Astrocyte (in vitro differentiated cells and primary cell): ENCODE measurements around the gene ATP6V1B1. TPM values are rescaled to one million over a fixed set of nuclear protein-coding genes. Genes with fewer than 3 reads are reported as not detected.

Experiments used
- DNase-seq: peaks from one replicate; pipeline ENCODE4 v3.0.0-alpha.2; 2010; ENCODE audit warnings: low read depth
- FAIRE-seq: peaks from 2 replicates; lab custom pipeline; 2011; peaks lifted over from hg19 to GRCh38; lab: Jason Lieb, UNC
- H2AFZ ChIP-seq: 2 replicates; pipeline ENCODE4 v1.6.0; 2012; ENCODE audit warnings: low read depth, low read length, inconsistent platforms
- H3K27ac ChIP-seq: 2 replicates; pipeline ENCODE4 v1.5.1; 2011; ENCODE audit warnings: low read depth, low read length, inconsistent platforms
- H3K27me3 ChIP-seq: 2 replicates; pipeline ENCODE4 v1.6.0; 2011; ENCODE audit warnings: low read length, inconsistent platforms; ENCODE audit not compliant: insufficient read depth
- H3K36me3 ChIP-seq: 2 replicates; pipeline ENCODE4 v1.5.1; 2011; ENCODE audit warnings: low read length, inconsistent platforms; ENCODE audit not compliant: insufficient read depth
- H3K4me1 ChIP-seq: 2 replicates; pipeline ENCODE4 v1.5.1; 2011; ENCODE audit warnings: low read length, inconsistent platforms; ENCODE audit not compliant: insufficient read depth
- H3K4me2 ChIP-seq: 2 replicates; pipeline ENCODE4 v1.6.0; 2012; ENCODE audit warnings: low read length, inconsistent platforms
- H3K4me3 ChIP-seq: 2 replicates; pipeline ENCODE4 v1.5.1; 2011; ENCODE audit warnings: low read depth, mild to moderate bottlenecking, low read length, inconsistent platforms; ENCODE audit not compliant: insufficient read depth
- H3K79me2 ChIP-seq: 2 replicates; pipeline ENCODE4 v1.6.0; 2012; ENCODE audit warnings: mild to moderate bottlenecking, low read length, inconsistent platforms; ENCODE audit not compliant: insufficient read depth
- H3K9ac ChIP-seq: 2 replicates; pipeline ENCODE4 v1.6.0; 2012; ENCODE audit warnings: mild to moderate bottlenecking, low read length, inconsistent platforms
- H3K9me3 ChIP-seq: 2 replicates; pipeline ENCODE4 v1.5.1; 2012; ENCODE audit warnings: low read depth, mild to moderate bottlenecking, low read length, inconsistent platforms; ENCODE audit not compliant: insufficient read depth
- H4K20me1 ChIP-seq: 2 replicates; pipeline ENCODE4 v1.6.0; 2012; ENCODE audit warnings: low read length, inconsistent platforms; ENCODE audit not compliant: insufficient read depth
- H3K27ac Mint-ChIP-seq: one replicate; pipeline ENCODE4 v1.8.0; 2021; ENCODE audit warnings: mild to moderate bottlenecking, mixed read lengths; ENCODE audit not compliant: unreplicated experiment
- H3K27me3 Mint-ChIP-seq: one replicate; pipeline ENCODE4 v1.8.0; 2021; ENCODE audit warnings: low read depth, mixed read lengths; ENCODE audit not compliant: unreplicated experiment
- H3K36me3 Mint-ChIP-seq: one replicate; pipeline ENCODE4 v1.8.0; 2021; ENCODE audit warnings: low read depth, mixed read lengths; ENCODE audit not compliant: unreplicated experiment
- H3K4me1 Mint-ChIP-seq: one replicate; pipeline ENCODE4 v1.8.0; 2021; ENCODE audit warnings: low read depth, mixed read lengths; ENCODE audit not compliant: unreplicated experiment
- H3K4me3 Mint-ChIP-seq: one replicate; pipeline ENCODE4 v1.8.0; 2021; ENCODE audit warnings: mild to moderate bottlenecking, moderate library complexity, mixed read lengths; ENCODE audit not compliant: unreplicated experiment
- H3K9me3 Mint-ChIP-seq: one replicate; pipeline ENCODE4 v1.8.0; 2021; ENCODE audit warnings: mild to moderate bottlenecking, mixed read lengths; ENCODE audit not compliant: unreplicated experiment
- CTCF ChIP-seq: IDR thresholded peaks from 2 replicates; pipeline ENCODE4 v1.5.1; 2011; ENCODE audit warnings: low read depth, mild to moderate bottlenecking, inconsistent platforms, low read length, moderate library complexity; ENCODE audit not compliant: insufficient read depth
- EZH2 ChIP-seq: IDR thresholded peaks from 2 replicates; pipeline ENCODE4 v1.6.1; 2012; ENCODE audit warnings: mild to moderate bottlenecking, low read length, inconsistent platforms; ENCODE audit not compliant: insufficient read depth
- total RNA-seq: library from RNA; stranded (reverse); gene quantifications from 2 replicates; pipeline ENCODE4 v1.2.1, GENCODE V29; 2021

ATP6V1B1 gene
- total RNA-seq, 1 donor from 2014 or later, result not detected

GRCh38 chr2:70956141-70956540, 20.4 kb downstream of the ATP6V1B1 start:
- no peak overlapping the region for H2AFZ ChIP-seq
- no peak overlapping the region for H3K4me2 ChIP-seq
- H3K4me3 Mint-ChIP-seq, result no peak overlapping the region
- FAIRE-seq (no peak), DNase-seq (no peak)
- no peaks in the 10 kb centered on the region for H3K4me1 ChIP-seq
- TF ChIP-seq CTCF (no peak), EZH2 (no peak)
- no peaks in the 10 kb centered on the region for H3K36me3 ChIP-seq
- no peaks in the 10 kb centered on the region for H3K4me1 Mint-ChIP-seq
- H3K9me3 ChIP-seq, result no peaks in the 10 kb centered on the region
- H3K9me3 Mint-ChIP-seq, result no peaks in the 10 kb centered on the region
- peaks cover 32% of the 10 kb centered on the region for H3K27me3 Mint-ChIP-seq
- peaks cover 1% of the 10 kb centered on the region for H3K36me3 Mint-ChIP-seq
- H3K27ac ChIP-seq, result no peak overlapping the region
- no peak overlapping the region for H3K27ac Mint-ChIP-seq
- no peak overlapping the region for H3K9ac ChIP-seq
- H3K79me2 ChIP-seq, result no peaks in the 10 kb centered on the region
- H3K27me3 ChIP-seq, result peaks cover 21% of the 10 kb centered on the region
- H3K4me3 ChIP-seq, result no peak overlapping the region
- H4K20me1 ChIP-seq, result no peaks in the 10 kb centered on the region

GRCh38 chr2:70957798-70958197, 22.1 kb downstream of the ATP6V1B1 start:
- TF ChIP-seq EZH2 (no peak), CTCF (no peak)
- FAIRE-seq, result no peak
- peaks cover 2% of the 10 kb centered on the region for H3K9me3 Mint-ChIP-seq

GRCh38 chr2:70958759-70959158, 23.1 kb downstream of the ATP6V1B1 start:
- Histone ChIP-seq H3K36me3 (no peaks in the 10 kb centered on the region), H2AFZ (no peak overlapping the region), H3K9me3 (no peaks in the 10 kb centered on the region), H3K79me2 (no peaks in the 10 kb centered on the region), H3K4me1 (no peaks in the 10 kb centered on the region), H3K4me2 (no peak overlapping the region), H3K27me3 (peaks cover 28% of the 10 kb centered on the region), H4K20me1 (no peaks in the 10 kb centered on the region), H3K9ac (no peak overlapping the region), H3K27ac (no peak overlapping the region), H3K4me3 (no peak overlapping the region)
- DNase-seq (no peak), FAIRE-seq (no peak)
- Mint-ChIP-seq H3K9me3 (peaks cover 2% of the 10 kb centered on the region), H3K4me1 (no peaks in the 10 kb centered on the region), H3K27ac (no peak overlapping the region), H3K36me3 (peaks cover 1% of the 10 kb centered on the region), H3K4me3 (no peak overlapping the region), H3K27me3 (peaks cover 58% of the 10 kb centered on the region)
- TF ChIP-seq CTCF (no peak), EZH2 (no peak)

More at GRCh38 chr2:70957798-70958197, 22.1 kb downstream of the ATP6V1B1 start:
- peaks cover 25% of the 10 kb centered on the region for H3K27me3 ChIP-seq
- no peaks in the 10 kb centered on the region for H4K20me1 ChIP-seq
- peaks cover 1% of the 10 kb centered on the region for H3K36me3 Mint-ChIP-seq
- no peaks in the 10 kb centered on the region for H3K36me3 ChIP-seq
- no peak overlapping the region for H2AFZ ChIP-seq
- H3K4me1 ChIP-seq, result no peaks in the 10 kb centered on the region
- no peaks in the 10 kb centered on the region for H3K4me1 Mint-ChIP-seq
- peaks cover 48% of the 10 kb centered on the region for H3K27me3 Mint-ChIP-seq
- H3K9me3 ChIP-seq, result no peaks in the 10 kb centered on the region
- no peak overlapping the region for H3K27ac ChIP-seq
- H3K27ac Mint-ChIP-seq, result no peak overlapping the region
- no peak overlapping the region for H3K9ac ChIP-seq
- H3K4me3 Mint-ChIP-seq, result no peak overlapping the region
- H3K79me2 ChIP-seq, result no peaks in the 10 kb centered on the region
- no peak overlapping the region for H3K4me2 ChIP-seq
- H3K4me3 ChIP-seq, result no peak overlapping the region
- no peak for DNase-seq
